Stimulated activated CD8-positive, alpha-beta memory T cell treated with anti-CD3 and anti-CD28 coated beads, Interleukin-12 subunit alpha, Interleukin-12 subunit beta, amount 100 ng/mL, for 4 hours (primary cell): Measurements from ENCODE around the gene LUZP2.

Experiments
- DNase-seq: peaks from one replicate; pipeline ENCODE4 v3.0.0-alpha.2; 2020; ENCODE audit warnings: low read depth

The LUZP2 gene

GRCh38 chr11:24496736-24497725 is at the start of gene LUZP2:
Gene LUZP2, plus strand, starts transcription at chr11:24497053.
- DNase-seq = no peak

- no peak for DNase-seq
These were observed 43.6 kb upstream of the LUZP2 start for GRCh38 chr11:24453129-24453718.

GRCh38 chr11:24457985-24458384 is 38.9 kb upstream of the LUZP2 start:
- DNase-seq = no peak

GRCh38 chr11:24470431-24470830 is 26.4 kb upstream of the LUZP2 start:
- DNase-seq = no peak

- DNase-seq = no peak
These were observed 25.8 kb upstream of the LUZP2 start for GRCh38 chr11:24471084-24471483.

- DNase-seq = no peak
These were observed 18.1 kb upstream of the LUZP2 start for GRCh38 chr11:24478718-24479117.

- DNase-seq = no peak
These were observed 7.4 kb upstream of the LUZP2 start for GRCh38 chr11:24489477-24489876.

- no peak for DNase-seq
These were observed 492 bp upstream of the LUZP2 start for GRCh38 chr11:24496386-24496735.

GRCh38 chr11:24497831-24498230 is 978 bp downstream of the LUZP2 start:
- no peak for DNase-seq

- DNase-seq = no peak
These were observed 5.6 kb downstream of the LUZP2 start for GRCh38 chr11:24502425-24502824.

GRCh38 chr11:24509114-24509513 is 12.3 kb downstream of the LUZP2 start:
- DNase-seq = no peak

- DNase-seq = no peak
These were observed 14.7 kb downstream of the LUZP2 start for GRCh38 chr11:24511511-24511910.

- no peak for DNase-seq
These were observed 16.8 kb downstream of the LUZP2 start for GRCh38 chr11:24513479-24514218.

- DNase-seq = no peak
These were observed 17.4 kb downstream of the LUZP2 start for GRCh38 chr11:24514219-24514594.

- DNase-seq = no peak
These were observed 18.8 kb downstream of the LUZP2 start for GRCh38 chr11:24515632-24516031.

GRCh38 chr11:24516638-24517037 is 19.8 kb downstream of the LUZP2 start:
- DNase-seq = no peak

- no peak for DNase-seq
These were observed 24.7 kb downstream of the LUZP2 start for GRCh38 chr11:24521601-24522000.

GRCh38 chr11:24524156-24524555 is 27.3 kb downstream of the LUZP2 start:
- DNase-seq = no peak

- DNase-seq = no peak
These were observed 34.7 kb downstream of the LUZP2 start for GRCh38 chr11:24531528-24531927.

- no peak for DNase-seq
These were observed 46.9 kb downstream of the LUZP2 start for GRCh38 chr11:24543771-24544170.

- DNase-seq = no peak
These were observed 59.8 kb downstream of the LUZP2 start for GRCh38 chr11:24556693-24557092.

GRCh38 chr11:24559315-24559714 is 62.5 kb downstream of the LUZP2 start:
- no peak for DNase-seq

GRCh38 chr11:24560324-24560723 is 63.5 kb downstream of the LUZP2 start:
- DNase-seq = no peak
